Testis (tissue), 3 donors: ENCODE measurements around the gene C17orf78. TPM values are rescaled to one million over a fixed set of nuclear protein-coding genes. Genes with fewer than 3 reads are reported as not detected.

Source experiments
- DNase-seq: peaks from one replicate; pipeline ENCODE4 v3.0.0-alpha.2; 2019
- H3K27ac ChIP-seq, 2 donors: fragments of 200-600 bp; sonication (generic); one replicate each; pipeline ENCODE4 v1.5.1; 2019
- H3K27me3 ChIP-seq: fragments of 200-600 bp; sonication (generic); one replicate; pipeline ENCODE4 v1.5.1; 2019
- H3K36me3 ChIP-seq: fragments of 200-600 bp; sonication (generic); one replicate; pipeline ENCODE4 v1.5.1; 2017; ENCODE audit warnings: low read depth; ENCODE audit errors: missing control alignments
- H3K4me1 ChIP-seq: fragments of 200-600 bp; sonication (generic); one replicate; pipeline ENCODE4 v1.5.1; 2019
- H3K4me3 ChIP-seq, 2 donors: fragments of 200-600 bp; sonication (generic); one replicate each; pipeline ENCODE4 v1.5.1; 2017 to 2019
- H3K9me3 ChIP-seq: fragments of 200-600 bp; sonication (generic); one replicate; pipeline ENCODE4 v1.5.1; 2017
- CTCF ChIP-seq, 3 experiments: fragments of 450-650 bp in 2 of 3; fragments of 200-600 bp in 1 of 3; sonication (generic) in 1 of 3; IDR thresholded peaks; one replicate each; pipeline ENCODE4 v1.5.1; 2016 to 2019; ENCODE audit warnings: antibody characterized with exemption in 3 of 3, mild to moderate bottlenecking in 2 of 3, moderate library complexity in 1 of 3
- POLR2A ChIP-seq: fragments of 450-650 bp; IDR thresholded peaks from one replicate; pipeline ENCODE4 v1.6.1; 2017; ENCODE audit warnings: antibody characterized with exemption, mild to moderate bottlenecking, moderate library complexity
- WGBS, 2 donors: methylation state at CpG; one replicate each; pipeline ENCODE4 v1.1.5; 2018; 5-methylcytosine and 5-hydroxymethylcytosine counted together
- intact Hi-C: fragments of 100-400 bp; cut with DNase I; formaldehyde crosslinking; loops from one replicate; pipeline ENCODE4 v1.15.1; 2023; ENCODE audit warnings: low total_unique reads
- polyA plus RNA-seq: library from polyadenylated mRNA; stranded (reverse); fragments of 350-450 nt; fragmentation: Illumina TruSeq; extraction: RNeasy Lipid Tissue Mini Kit (QIAGEN cat#74804); gene quantifications from one replicate; pipeline ENCODE4 v1.2.3, GENCODE V29; 2014; ENCODE audit warnings: low read depth, low replicate concordance; ENCODE audit not compliant: insufficient read depth
- total RNA-seq, 2 donors: library from RNA; depleted of rRNA; stranded (reverse); fragments of >200 nt; gene quantifications; one replicate each; pipeline ENCODE4 v1.2.3, GENCODE V29; 2016

Gene C17orf78
- total and polyA plus RNA-seq, 3 donors from 2014 or later: 0.56 to 2.7 (median 2.0) TPM

- Histone ChIP-seq H3K4me3 (no peak overlapping the region), H3K27ac (no peak overlapping the region)
Measured at GRCh38 chr17:37417852-37418251, 42.1 kb downstream of the C17orf78 start.

GRCh38 chr17:37422971-37423625 is 47.3 kb downstream of the C17orf78 start:
- H3K36me3 ChIP-seq: no peaks in the 10 kb centered on the region
- DNase-seq: no peak
- no peaks in the 10 kb centered on the region for H3K9me3 ChIP-seq
- intact Hi-C loops: no loop called here
- TF ChIP-seq CTCF (IDR thresholded peaks at IDR 0.05): no peak
- no peak for TF ChIP-seq POLR2A
- no peak overlapping the region for H3K27ac ChIP-seq
- H3K27me3 ChIP-seq: no peaks in the 10 kb centered on the region
- no peak overlapping the region for H3K4me3 ChIP-seq
- H3K4me1 ChIP-seq: no peaks in the 10 kb centered on the region
- 74 to 87% methylated on average over 4 of the region's 4 CpGs for WGBS, 2 donors

More at GRCh38 chr17:37417852-37418251, 42.1 kb downstream of the C17orf78 start:
- H3K36me3 ChIP-seq: no peaks in the 10 kb centered on the region
- 82% methylated on average over 2 of the region's 2 CpGs for WGBS, 2 donors
- TF ChIP-seq CTCF (IDR thresholded peaks at IDR 0.05) (no peak), POLR2A (no peak)
- no peaks in the 10 kb centered on the region for H3K4me1 ChIP-seq
- no peaks in the 10 kb centered on the region for H3K27me3 ChIP-seq
- DNase-seq: no peak
- intact Hi-C loops: no loop called here
- H3K9me3 ChIP-seq: no peaks in the 10 kb centered on the region

- Histone ChIP-seq H3K27me3 (no peaks in the 10 kb centered on the region), H3K4me3 (no peak overlapping the region), H3K36me3 (no peaks in the 10 kb centered on the region), H3K4me1 (no peaks in the 10 kb centered on the region), H3K9me3 (no peaks in the 10 kb centered on the region), H3K27ac (no peak overlapping the region)
- whole genome bisulfite sequencing, 2 donors: 88 to 97% methylated on average over 1 of the region's 1 CpG
- no peak for DNase-seq
- TF ChIP-seq POLR2A (no peak), CTCF (IDR thresholded peaks at IDR 0.05) (no peak)
- intact Hi-C loops: no loop called here
Measured at GRCh38 chr17:37425268-37425667, 49.5 kb downstream of the C17orf78 start.

- H3K4me3 ChIP-seq: no peak overlapping the region
- TF ChIP-seq POLR2A (no peak), CTCF (IDR thresholded peaks at IDR 0.05) (no peak)
- H3K4me1 ChIP-seq: no peaks in the 10 kb centered on the region
- H3K27me3 ChIP-seq: no peaks in the 10 kb centered on the region
- no peak overlapping the region for H3K27ac ChIP-seq
- intact Hi-C loops: no loop called here
- H3K9me3 ChIP-seq: no peaks in the 10 kb centered on the region
- DNase-seq: no peak
- 96% methylated on average over 3 of the region's 3 CpGs for WGBS, 2 donors
- H3K36me3 ChIP-seq: no peaks in the 10 kb centered on the region
Measured at GRCh38 chr17:37429039-37429438, 53.3 kb downstream of the C17orf78 start.

GRCh38 chr17:37429453-37429852 is 53.7 kb downstream of the C17orf78 start:
- 100% methylated on average over 1 of the region's 1 CpG for WGBS, 2 donors
- DNase-seq: no peak
- H3K4me3 ChIP-seq: no peak overlapping the region
- no peaks in the 10 kb centered on the region for H3K9me3 ChIP-seq
- H3K4me1 ChIP-seq: no peaks in the 10 kb centered on the region
- TF ChIP-seq CTCF (IDR thresholded peaks at IDR 0.05): no peak
- no peak for TF ChIP-seq POLR2A
- H3K27ac ChIP-seq: no peak overlapping the region
- intact Hi-C loops: no loop called here
- no peaks in the 10 kb centered on the region for H3K27me3 ChIP-seq
- no peaks in the 10 kb centered on the region for H3K36me3 ChIP-seq
